ENCODE measurements around the gene FHIT.
A peak's percentile ranks its signal among the peaks of the same experiment; 100 is the strongest.

Gene FHIT

DNA sequence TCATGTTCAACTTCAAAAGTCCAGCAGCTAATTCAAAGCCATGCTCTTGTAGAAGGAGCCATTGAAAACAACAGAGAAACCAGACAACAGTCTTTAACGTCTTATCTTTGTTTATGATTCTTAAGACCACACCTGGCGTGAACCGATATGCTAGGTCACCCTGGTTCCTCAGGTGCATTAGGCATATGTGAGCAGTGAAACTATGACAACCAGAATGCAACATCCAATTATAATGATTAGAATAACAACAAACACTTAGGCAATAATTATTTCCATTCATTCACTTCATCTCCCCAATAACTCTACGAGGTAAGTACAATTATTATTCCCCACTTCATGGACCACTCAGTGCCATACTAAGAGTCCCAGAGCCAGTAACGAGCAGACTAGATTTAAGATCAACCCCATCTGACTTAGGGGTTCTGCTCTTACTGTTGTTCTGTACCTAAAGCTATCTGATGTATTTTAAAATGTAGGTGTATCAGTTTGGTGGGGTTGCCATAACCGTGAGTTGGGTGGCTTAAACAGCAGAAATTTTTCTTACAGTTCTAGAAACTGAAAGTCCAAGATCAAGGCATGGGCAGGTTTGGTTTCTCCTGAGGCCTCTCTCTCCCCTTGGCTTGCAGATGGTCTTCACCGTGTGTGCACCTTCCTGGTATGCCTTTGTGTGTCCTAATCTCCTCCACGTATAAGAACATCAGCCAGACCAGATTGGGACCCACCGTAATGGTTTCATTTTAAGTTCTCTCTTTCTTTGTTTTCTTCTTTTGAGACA, 1203.6 kb downstream of the FHIT start:
- DNase-seq (ENCODE audit: low read depth), result no peak

DNA sequence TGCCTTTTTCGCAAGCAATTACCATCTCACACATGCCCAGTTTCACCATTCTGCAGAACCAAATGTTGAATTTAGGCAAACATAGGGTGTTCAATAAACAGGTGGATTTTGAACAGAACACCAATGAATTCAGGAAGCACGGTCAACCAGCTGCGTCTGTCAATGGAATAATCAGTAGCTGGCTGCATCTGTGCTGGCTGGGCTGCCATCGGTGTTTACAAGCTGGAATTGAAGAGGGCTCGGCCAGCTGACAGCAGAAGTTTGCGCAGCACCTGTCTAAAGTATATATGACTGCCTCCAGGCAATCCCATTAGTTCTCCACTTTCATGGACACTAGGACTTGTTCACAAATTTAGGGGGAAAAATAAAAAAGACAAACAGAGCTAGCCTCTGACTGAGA, 1205.0 kb downstream of the FHIT start:
- DNase-seq (ENCODE audit: low read depth), result no peak

DNA sequence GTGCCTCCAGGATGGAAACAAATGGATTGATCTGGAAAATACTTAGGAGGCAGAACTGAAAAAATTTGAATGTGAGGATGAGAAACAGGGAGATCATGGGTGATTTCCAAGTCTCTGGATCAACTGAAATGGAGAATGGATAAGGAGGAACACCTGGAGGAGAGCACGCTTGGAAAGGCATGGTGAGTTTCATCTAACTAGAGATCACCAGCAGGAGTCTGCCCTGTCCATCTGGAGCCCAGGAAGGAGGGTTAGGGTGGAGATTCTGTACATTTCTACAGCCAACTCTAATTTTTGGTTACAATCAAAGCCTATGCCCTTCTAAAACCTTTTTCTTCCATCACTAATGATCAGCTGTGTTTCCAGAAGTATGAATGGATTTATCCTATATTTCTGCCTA, 1205.6 kb downstream of the FHIT start:
- no peak for DNase-seq (ENCODE audit: low read depth)

DNA sequence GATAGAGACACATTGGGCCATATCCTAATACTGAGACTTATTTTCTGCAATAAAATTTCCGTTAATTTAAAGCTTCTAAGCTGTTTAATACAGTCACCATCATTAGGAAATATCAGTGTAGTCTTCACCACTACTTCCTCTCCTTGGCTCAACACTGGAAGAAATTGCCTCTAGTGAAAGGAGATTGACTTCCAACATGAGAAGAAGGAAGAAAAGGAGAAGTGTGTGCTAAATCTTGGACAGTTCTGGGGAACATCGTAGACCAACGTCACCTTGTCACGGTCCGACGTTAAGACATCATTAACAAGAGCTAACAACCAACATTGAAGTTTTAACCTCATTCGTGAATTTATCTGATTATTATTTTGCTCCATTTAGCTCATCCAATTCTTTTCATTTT, 1214.4 kb downstream of the FHIT start:
- DNase-seq (ENCODE audit: low read depth), result no peak

DNA sequence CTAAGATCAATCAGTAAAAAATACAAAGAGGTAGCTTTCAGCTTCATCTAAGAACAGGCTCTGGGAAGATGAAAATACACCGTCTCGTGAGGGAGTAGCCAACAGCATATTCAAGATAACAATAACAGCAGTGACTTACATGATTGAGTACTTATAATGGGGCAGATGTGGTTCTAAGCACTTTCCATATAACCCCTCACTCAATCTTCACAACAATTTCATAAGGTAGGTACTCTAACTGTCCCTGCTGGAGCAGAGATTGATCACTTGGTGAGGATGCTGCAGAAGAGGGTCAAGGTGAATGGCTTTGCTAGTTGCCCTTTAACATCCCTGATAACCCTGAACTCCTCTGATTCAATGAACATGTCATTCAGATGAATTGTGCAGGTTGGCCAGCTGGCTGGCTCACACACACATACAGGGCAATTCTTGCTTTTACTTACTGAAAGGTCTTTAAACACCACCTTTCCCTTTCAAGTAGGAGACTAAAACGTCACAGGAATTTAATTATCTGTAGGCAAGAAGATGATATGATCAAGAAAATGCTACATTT, 1217.3 kb downstream of the FHIT start:
- DNase-seq (ENCODE audit: low read depth), result no peak

DNA sequence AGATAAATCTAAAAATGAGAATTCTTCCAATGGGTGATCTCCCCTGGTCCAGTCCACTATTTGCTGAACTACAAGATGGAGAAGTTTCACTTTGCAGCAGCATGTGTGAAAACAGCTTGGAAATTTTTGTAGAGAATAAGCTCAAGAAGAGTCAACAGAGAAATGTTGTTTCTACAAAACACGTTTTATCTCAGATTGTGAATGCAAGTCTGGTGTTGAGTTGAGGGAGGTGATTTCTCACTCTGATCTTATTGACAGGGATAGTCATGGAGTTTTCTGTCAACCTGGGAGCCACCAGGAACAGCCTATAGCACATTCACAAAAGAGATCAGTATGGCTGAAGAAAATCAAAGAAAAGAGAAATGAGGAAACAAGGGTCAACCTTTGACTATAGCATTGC, 1220.3 kb downstream of the FHIT start:
- no peak for DNase-seq (ENCODE audit: low read depth)

DNA sequence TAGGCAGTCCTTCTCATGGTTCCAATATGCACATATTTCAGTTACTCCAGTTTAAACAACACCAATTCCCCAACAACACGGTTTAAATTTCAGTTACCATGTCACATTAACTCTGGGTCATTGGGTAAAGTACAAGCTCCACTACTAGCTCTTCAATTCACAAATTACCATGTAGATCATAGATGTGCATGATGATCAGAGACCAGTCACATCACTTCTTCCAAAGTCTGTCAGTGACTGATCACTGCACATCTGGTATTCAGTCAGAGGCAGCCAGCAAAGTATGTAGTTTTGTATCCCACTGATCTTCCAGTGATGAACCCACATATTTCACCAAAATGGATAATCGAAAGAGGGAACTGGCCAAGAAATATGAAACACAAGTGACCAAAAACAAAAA, 1223.0 kb downstream of the FHIT start:
- DNase-seq (ENCODE audit: low read depth), result no peak

DNA sequence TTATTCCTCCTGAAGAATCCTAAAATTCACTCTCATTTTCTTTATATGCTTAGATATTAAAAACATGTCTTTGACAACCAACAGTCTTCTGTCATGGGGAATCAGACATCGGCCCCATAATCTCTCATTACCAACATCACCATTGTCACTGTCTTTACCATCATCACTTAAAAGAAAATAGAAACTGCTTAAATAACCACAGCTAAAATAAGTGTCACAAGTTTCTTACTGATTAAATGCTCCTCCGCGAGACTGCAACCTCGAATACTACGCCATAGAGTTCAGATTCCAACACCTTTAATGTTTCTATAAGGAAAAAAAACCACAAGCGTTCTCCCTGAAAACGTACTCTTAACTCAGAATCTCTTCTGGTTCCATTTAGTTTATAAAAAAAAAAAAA, 1223.9 kb downstream of the FHIT start:
- DNase-seq (ENCODE audit: low read depth), result no peak

DNA sequence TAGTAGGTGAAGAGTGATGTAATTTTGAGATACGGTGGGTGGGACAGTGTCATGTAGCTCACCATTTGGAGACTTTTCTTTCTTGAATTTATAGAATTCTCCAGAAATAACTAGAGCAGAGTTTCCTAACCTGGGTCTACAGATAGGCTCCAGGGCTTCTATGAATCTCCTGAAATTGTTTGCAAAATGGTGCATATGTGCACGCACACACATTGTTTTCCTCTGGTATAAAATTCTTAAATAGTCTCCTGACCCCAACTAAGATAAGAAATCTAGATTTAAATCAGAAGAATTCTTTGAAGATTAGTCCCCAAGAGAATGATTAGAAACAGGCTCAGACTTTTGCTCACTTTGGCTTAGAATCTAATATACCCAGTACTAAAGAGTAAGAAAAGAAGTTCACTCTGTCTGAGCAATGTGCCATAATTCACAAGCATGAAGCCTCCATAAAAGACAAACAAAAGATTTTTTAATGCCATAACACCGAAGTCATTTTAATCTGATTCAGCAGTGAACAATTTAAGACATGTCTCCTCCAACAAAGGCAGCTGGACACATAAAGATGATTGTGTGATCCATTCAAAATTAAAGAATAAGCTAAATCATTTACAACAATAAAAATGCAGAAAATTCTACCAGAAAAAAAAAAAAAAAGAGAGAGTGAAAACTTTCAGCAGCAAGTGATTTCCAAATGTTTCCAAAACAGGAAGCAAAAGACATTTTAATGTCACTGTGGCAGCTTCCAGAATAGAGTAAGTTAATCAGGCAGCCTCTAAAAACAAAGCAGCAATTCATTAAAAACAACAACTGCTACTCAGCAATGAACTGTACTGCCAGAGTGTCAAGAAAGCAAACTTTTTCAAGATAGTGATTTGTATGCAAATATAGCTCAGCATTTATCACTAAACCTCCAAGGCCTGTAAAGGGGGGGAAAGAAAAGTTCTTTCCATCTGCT, 1225.9 kb downstream of the FHIT start:
- DNase-seq (ENCODE audit: low read depth), result no peak

DNA sequence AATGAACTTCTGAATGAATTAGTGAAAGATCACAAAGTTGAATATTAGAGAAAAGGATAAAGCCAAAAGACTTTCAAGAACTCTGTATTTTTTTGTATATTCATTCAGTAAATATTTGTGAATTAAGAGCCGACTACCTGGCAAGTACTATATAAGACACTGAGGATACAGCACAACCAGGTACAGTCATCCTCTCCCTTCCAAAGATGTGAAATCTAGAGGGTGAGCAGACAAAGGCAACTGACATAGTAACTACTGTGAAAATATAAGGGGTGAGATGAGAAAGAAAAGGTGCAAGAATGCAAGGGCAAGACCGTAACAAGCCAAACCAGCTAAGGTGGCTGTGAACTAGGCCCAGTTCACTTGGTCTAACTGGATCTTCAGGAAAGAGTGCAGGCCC, 1226.9 kb downstream of the FHIT start:
- no peak for DNase-seq (ENCODE audit: low read depth)

DNA sequence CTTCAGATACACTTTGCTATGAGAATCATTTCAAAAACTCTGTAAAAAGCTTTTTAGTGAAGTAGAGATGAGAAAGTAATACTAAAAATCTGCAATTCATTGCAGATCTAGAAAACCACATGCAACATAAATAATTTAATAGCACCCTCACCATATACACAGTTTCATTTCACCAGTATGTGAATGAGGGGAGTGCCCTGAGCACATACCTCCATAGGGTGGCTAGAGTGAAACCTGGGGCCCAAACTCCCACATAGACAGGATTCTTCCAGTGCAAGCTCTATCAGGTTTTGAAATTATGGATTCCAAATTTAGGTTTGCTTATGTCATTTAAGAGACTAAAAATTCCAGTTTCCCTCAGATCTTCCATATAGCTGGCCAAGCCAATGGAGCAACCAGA, 1228.1 kb downstream of the FHIT start:
- DNase-seq (ENCODE audit: low read depth), result no peak

DNA sequence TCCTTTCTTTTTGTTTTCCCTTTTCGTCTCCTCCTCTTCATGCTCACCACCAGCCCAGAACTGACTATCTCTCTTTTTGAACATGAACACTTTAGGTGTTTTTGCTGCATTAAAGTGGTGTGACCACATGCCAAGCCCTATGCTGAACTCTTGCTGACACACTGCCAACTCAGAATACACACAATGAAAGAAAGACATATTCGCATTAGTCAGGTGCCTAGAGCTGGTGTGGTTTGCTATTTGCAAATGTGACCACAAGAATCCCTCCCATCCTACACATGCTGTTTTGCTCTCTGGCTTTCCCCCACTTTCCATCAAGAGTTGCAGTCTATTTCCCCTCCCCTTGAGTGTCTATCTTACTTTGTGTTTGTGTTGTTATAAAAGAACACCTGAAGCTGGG, 1233.6 kb downstream of the FHIT start:
- no peak for DNase-seq (ENCODE audit: low read depth)

DNA sequence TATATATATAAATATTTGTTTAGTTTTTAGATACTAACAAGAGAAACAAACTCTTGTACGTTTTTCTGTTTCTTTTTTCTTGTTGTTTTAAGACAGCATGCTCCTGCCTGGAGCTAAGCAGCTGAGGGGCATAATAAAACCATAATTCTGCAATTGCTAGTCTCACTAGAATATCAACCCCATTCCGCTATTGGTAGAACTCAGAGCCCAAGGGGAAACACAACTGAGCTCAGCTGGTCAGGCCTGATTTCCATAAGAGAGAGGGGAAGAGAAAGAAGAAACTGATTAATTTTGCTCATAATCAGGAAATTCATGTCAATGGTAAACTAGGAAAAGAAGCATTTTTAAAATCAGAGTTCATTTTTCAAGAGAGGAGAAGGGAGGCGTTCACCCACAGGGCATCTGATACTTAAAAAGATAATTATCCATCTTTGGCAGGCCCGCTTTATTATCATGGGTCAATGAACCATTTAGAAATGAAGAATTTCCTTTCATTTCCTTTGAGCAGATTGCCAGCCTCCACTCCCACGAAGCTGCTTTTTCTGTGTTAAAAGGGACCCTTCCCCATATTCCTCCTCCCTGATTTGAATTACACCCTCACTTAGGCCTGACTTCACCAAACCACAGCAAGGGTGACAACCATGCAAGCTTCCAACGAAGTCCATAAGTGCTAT, 1236.1 kb downstream of the FHIT start:
- no peak for DNase-seq (ENCODE audit: low read depth)

DNA sequence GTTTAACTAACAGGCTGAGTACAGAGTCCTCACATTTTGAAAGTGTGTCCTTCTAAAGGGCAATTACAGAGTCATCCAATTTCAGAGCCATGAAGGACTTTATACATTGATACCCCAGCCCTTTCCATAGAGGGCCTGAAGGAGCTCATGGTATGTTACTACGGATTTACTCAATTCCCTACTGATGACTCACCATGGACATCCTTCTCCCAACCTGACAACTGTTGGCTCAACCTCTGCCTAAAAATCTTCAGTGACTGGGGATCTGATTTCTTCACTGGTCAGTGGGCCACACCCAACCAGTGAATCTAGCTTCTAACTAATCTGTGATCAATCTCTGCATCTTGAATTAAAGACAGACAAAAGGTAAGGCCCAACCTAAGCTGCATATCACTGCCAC, 1238.0 kb downstream of the FHIT start:
- no peak for DNase-seq (ENCODE audit: low read depth)

DNA sequence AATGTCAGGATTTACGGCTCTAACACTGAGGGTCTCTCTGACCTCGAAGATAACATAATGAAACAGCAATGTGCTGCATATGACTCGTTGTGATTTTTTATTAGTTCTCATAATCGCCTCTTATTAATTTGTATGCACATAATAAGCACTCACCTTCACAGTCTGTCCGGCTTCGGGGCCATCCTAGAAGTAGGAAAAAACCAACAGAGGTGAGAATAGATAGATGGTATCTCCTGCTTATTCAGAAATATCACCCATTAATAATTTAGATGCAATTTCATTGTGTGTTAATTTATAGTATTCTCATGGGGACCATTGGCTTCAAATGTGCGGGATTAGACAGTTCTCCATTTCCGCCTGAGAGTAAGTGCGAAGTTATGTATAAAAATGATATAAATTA, 1240.0 kb downstream of the FHIT start:
- DNase-seq (ENCODE audit: low read depth), result no peak

DNA sequence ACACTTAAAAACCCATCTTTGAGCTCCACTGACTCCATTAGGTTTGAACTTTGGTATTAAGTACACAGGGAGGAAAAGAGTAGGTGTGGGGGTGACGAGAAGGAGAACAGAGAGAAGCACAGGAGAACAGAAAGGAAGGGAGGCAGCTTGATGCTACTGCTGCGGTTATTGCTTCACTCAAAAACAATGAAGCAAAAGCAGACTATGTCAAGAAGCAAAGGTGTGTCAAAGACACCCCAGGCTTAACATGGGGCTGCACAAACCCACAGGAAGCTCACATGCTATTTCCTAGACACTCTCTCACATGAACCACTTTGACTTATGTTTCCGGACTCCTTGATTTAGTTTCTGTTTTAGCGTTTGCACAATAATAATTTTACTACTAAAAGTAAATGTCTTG, 1240.5 kb downstream of the FHIT start:
- DNase-seq (ENCODE audit: low read depth), result peak; percentile 10

DNA sequence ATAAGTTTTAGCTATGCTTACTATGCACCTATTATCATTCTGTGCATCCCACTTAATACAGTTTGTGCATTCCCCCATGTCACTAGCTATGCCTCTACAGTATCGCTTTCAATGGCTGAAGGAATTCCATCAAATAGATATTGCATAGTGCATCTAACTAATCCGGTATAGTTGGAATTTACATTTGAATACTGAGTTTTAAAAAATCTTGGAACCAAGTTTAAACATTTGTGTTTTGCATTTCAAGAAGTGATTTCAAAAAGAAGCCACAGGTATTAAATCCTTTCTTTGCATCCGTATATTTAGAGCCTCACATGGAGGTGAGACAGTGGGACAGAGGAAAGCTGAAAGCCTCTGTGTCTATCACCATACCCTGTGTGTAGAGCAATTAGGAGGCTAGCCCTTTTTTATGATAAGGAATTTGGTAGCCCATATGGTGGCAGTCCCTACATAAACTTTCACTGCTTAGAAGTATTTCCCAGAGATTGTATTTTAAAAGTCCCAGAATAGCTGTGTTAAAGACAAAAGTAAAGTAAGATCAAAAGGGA, 1241.2 kb downstream of the FHIT start:
- DNase-seq (ENCODE audit: low read depth), result no peak

DNA sequence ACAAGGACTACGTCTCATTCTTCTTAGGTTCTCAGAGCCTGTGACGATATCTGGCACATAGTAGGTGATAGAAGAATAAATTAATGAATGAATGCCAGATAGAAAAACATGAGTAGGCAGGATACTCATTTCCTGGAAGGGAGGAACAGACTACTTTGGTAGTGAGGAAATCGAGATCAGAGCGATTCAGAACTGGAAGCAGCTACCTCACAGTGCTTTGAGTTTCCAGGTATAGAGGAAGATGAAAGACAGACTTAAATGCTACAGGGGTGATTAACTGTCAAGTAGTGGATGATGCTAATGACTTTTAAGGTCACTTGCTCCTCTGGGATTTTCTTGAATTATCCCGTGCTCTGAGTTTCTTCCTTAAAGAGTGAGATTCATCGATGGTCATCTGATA, 1249.9 kb downstream of the FHIT start:
- DNase-seq (ENCODE audit: low read depth), result no peak

DNA sequence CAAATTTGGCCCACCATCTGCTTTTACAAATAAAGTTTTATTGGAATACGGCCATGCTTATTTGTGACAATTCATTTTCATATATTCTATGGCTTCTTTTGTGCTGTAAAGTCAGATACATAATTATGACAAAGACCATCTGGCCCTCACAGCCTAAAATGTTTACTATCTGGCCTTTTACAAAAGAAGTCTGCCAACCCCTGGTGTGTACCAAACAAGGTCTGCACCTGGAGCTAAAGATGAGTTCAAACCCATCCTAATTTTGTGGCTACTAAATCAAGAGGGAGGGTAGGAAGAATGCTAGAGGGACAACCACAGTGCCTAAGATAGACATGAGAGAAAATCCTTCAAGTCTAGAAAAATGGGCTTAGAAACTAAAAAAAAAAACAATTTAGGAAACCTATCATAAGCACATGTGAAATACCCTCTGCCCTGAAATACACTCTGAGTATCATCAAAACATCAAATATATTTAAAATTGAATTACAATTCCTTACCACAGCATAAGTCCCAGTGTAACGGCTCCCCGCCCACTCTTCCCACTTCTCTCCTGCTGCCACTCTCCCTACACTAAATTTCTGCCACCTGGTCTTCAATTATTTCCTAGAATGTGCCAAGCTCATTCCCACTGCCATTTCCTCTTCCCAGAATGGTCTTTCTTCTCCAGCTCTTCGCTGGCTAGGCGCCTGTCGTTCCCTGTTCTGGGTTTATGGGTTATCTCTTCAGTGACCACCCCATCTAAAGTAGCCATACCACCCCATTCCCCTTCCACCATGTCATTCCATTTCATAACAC, 1250.7 kb downstream of the FHIT start:
- no peak for DNase-seq (ENCODE audit: low read depth)

DNA sequence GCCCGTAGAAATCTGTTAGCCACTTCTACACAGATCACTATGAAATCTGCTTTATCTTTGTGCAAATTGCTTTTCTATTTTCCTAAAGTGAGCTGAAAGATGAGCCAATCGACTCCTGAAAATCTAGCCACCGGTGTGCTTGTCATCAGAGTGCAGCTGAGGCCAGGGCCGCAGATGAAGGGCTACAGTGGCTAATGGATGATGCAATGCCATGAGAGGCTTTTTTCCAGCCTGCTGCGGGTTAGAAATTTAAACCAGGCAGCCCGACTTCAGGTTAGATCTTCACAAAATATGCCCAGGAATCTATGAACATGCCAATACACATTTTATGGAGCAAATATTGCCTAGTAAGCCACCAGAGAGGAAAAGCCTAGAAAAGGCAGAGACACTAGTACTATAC, 1253.2 kb downstream of the FHIT start:
- DNase-seq (ENCODE audit: low read depth), result no peak

DNA sequence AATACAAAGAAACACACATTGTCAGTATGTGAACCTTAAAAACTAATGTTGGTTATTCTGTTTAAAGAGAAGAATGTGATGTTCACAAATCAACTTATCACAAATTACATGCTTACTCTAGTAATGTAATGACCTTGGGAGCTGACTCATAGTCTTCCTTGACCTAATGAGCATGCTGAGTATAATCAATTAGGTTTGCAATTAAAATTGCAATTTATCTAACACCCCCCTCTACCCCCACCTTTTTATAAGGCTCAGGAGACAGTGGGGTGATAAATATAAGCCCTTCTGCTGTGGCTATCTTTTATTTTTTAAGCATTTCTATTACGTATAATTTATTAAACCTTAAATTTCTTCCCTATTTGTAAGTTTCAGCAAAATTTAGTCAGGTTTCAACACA, 1253.7 kb downstream of the FHIT start:
- DNase-seq (ENCODE audit: low read depth), result no peak

All from stimulated activated CD8-positive, alpha-beta memory T cell treated with anti-CD3 and anti-CD28 coated beads, Interleukin-12 subunit alpha, Interleukin-12 subunit beta, amount 100 ng/mL, for 4 hours (primary cell).